Activated gamma-delta T cell treated with anti-CD3 and anti-CD28 coated beads, Interleukin-2, amount 50 U/mL, for 16 hours (primary cell): ENCODE measurements around the gene TRIB2.

Experiments
- DNase-seq: peaks from one replicate; pipeline ENCODE4 v3.0.0-alpha.2; 2020; ENCODE audit warnings: low read depth

The TRIB2 gene

GRCh38 chr2:12742891-12743290, 26.2 kb downstream of the TRIB2 start:
- no peak for DNase-seq

- DNase-seq, result no peak
These were observed 33.6 kb downstream of the TRIB2 start for GRCh38 chr2:12750166-12750905.

- DNase-seq, result no peak
These were observed 37.9 kb downstream of the TRIB2 start for GRCh38 chr2:12754643-12755042.

DNA sequence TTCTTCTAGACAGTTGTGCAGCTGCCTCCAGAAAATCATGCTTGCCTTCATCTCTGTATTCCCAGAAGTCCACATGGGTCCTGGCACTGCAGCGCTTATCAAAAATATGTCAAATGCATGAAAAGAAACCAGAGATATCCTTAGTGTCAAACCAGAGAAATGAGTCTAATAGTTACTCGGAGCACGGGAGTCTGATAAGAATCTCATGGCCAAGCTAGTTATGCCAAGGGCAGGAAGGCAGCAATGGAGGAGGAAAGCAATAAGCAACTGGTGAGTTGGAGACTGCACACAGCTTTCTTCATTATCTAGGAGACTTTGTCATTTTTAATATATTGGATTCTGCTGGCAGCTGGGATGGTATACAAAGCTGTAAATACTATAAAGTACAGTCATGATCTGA, 38.6 kb downstream of the TRIB2 start:
- DNase-seq, result no peak

GRCh38 chr2:12759248-12759647, 42.5 kb downstream of the TRIB2 start:
- no peak for DNase-seq

GRCh38 chr2:12761104-12761503, 44.4 kb downstream of the TRIB2 start:
- no peak for DNase-seq

GRCh38 chr2:12762337-12762736, 45.6 kb downstream of the TRIB2 start:
- DNase-seq, result no peak

- DNase-seq, result no peak
These were observed 46.2 kb downstream of the TRIB2 start for GRCh38 chr2:12762976-12763375.

GRCh38 chr2:12763486-12763885, 46.8 kb downstream of the TRIB2 start:
- no peak for DNase-seq

DNA sequence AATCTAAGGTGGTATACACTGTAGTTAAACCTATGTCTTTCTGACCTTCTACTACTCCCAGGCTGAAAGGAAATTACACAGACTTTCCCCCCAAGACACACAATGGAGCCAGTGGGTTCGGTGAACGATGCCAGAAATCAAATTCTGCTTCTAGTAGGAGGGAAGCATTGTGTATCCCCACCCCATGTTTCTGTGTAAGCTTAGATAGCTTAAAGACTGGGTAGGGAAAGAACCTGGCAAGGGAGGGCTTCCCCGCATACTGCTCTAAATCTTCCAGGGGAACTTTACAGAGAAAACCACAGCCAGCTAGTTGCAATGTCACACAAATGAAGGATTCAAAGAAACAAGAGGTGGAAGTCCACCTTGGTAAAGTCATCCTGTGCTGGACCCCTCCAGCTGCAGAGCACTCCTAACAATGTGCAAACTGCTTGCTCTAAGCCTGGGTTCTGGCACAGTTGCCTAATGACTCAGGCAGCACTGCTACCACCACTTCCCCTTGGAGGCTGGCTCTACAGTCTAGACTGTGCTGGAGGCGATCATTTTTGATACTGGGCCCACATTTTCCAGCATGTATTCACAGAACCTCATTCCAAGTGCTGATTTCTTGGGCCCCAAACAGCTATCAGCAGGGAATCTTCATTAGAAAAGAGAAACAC, 47.5 kb downstream of the TRIB2 start:
- DNase-seq, result no peak

DNA sequence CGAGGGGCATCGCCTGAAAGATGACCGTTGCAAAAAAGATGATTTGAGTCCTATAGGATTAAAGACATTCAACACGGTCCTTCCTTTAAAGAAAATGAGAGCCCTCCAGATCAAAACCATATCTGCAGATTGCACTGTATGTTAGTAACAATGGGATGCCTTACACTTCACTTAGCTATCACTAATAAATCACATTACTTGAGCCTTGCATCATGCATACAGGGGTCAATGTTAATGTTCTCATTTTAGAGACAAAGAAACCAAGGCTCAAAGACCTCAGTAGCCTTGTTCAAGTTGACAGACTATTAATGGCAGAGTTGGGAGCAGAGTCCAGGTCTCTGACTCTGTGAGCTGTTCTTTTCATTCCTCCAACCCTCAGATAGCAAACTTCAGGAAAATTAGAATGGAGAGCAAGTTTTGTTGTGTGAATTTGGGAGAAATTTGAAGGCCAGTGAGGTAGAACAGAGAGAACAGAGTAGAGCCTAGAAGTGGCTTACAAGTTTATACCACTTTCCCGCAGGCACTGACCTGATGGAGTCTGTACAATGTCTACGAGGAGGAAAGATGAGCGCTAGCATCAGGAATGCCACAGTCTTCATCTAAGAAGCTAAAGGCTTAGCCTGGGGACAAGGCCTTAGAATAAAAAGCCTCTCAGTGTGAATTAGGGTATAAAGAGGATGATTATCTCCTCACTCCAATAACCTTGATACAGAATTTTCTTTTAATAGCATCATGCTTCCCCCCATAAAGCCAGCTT, 48.3 kb downstream of the TRIB2 start:
- no peak for DNase-seq

DNA sequence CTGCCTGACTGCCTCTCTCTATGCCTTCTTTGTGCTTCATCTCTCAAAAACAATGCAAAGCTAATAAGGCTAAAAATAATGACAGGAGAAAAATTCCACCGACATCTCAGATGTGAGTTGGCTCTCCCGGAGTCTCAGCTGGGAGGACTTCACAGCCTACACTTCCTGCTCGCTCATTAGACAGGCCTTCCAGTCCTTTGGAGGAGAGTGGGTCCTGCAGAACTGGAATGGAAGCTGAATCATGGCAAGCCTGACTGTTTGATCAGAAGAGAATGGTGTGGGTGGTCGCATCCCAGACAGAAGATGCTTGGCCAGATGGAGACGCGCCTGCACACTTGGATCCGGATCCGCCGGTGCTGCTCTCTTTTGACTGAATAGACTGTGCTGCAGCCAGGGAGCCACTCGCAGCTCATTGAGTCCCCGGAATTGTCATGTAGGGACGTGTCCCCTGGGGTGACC, 49.7 kb downstream of the TRIB2 start:
- DNase-seq, result no peak

DNA sequence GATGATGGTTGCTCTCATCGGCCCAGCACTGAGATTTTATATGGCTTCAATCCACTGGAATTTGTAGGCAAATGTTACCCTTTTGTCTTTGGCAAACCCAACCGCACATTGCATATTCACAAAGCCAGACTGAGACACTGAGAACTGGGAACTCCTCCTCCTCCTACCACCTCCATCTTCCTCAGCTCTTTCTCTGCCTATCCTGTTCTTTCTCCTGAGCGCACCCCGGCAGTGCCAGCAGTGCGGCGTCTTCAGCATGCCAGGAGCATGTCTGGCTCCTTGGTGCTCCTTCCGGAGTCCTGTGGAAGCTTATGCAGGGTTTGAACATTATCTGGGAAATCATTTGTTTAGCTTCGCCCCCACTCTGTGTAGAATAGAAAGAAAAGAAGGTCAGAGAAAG, 50.8 kb downstream of the TRIB2 start:
- DNase-seq, result no peak

GRCh38 chr2:12767996-12768624, 51.4 kb downstream of the TRIB2 start:
- DNase-seq, result no peak

DNA sequence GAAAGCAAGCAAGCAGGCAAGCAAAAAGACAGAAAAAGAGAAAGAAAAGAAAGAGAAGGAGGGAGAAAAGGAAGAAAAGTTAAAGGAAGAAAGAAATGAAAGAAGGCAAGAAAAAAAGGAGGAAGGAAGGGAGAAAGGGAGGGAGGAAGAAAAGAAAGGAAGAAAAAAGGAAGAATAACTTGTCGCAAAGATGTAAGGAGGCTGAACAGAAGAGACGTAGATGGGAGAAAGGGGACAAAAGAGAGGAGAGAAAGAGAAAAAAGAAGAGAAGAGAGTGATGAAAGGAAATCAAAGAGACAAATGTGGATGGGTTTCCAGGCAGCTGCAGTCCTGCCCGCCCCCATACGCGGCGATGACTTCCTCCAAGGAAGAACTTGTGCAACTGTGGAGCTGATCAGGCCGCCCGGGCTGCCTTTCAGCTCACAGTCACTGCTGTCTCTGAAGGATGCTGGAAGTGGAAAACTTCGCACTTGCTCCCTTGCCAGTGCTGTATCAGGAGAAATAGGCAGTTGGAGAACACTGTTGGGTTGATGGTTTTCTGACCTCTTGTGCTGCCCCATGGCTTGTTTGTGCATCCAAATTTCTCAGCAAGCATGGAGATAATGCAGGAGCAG, 52.9 kb downstream of the TRIB2 start:
- DNase-seq, result no peak

DNA sequence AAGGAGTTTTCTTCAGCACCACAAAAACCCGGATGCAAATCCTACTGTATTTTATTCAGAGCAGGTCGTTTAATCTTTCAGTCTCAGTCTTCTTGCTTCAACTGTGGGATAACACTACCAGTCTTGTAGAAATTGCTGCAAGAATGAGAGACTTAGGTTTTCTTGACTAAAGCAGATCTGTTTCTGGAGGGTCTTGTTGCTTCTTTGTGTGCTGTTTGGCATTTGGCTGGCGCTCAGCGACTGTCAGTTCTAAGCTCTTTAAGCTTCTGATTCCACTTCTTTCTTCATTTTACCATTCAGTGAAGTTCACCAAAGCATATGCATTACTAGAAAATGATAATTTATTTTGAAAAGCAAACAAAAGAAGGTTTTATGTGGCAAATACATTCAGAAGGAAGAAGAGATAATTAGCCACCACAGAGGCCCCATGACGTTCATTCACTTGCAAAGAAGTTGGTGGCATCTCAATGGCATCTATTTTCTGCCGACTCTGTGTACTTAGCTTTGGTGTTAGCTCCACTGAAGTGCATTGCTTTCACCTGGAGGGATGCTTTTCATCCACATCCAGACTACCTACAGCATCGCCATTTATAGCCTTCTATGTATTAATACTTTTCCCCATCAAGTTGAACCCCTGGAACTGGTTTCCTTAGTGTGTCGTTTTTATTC, 53.7 kb downstream of the TRIB2 start:
- DNase-seq, result no peak

GRCh38 chr2:12771154-12771553, 54.4 kb downstream of the TRIB2 start:
- DNase-seq, result no peak

- no peak for DNase-seq
These were observed 57.1 kb downstream of the TRIB2 start for GRCh38 chr2:12773586-12774394.

GRCh38 chr2:12774395-12774727, 57.6 kb downstream of the TRIB2 start:
- DNase-seq, result no peak

DNA sequence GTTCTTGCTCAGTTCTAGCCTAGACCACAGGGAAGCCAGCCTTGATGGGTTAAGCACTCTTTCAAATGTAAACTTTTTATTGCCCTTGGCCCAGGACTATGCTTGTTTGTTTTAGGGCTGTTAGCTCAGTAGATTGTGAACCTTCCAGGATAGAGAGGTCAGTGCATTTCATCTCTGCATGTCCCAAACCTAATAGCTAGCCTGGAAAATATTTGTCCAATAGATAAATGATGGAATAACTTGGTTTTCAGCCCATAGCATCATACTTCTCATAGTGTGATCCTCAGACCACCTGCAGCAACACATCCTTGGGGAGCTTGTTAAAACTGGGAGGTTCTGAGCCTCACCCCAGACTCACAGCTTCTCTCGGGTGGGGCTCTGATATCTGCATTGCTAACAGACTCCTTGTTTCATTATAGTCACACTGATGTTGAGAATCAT, 59.8 kb downstream of the TRIB2 start:
- DNase-seq, result no peak

GRCh38 chr2:12778369-12778768, 61.6 kb downstream of the TRIB2 start:
- DNase-seq, result no peak
